ENCODE data around the gene IQCH. TPM values are rescaled to one million over a fixed set of nuclear protein-coding genes. Genes with fewer than 3 reads are reported as not detected.

IQCH gene
- polyA plus RNA-seq, 1 of the 3 experiments (the other 2 are of a cell fraction): 0.81 TPM

- Histone ChIP-seq H3K27me3 (ENCODE audit: insufficient read depth) (no peaks in the 10 kb centered on the region), H3K9me2 (no peaks in the 10 kb centered on the region), H3K4me3 (ENCODE audit: low read depth in 2 of 2, low read length in 1 of 2) (no peak overlapping the region), H3F3A (replicated peaks; ENCODE audit: insufficient read depth) (peaks cover 11% of the 10 kb centered on the region), H3K4me1 (ENCODE audit: control insufficient read depth in 1 of 2, insufficient read depth in 2 of 2, low read depth in 1 of 2, low read length in 1 of 2) (peaks cover 15 to 30% of the 10 kb centered on the region in 2 experiments; a peak in 3 of 4 replicates), H3K36me3 (replicated peaks in 1 of 2; ENCODE audit: control insufficient read depth in 1 of 2, insufficient read depth in 2 of 2, low read length in 1 of 2) (peaks cover 18 to 25% of the 10 kb centered on the region in 2 experiments), H4K20me1 (ENCODE audit: insufficient read depth) (no peaks in the 10 kb centered on the region), H3K9me3 (no peaks in the 10 kb centered on the region), H3K27ac (ENCODE audit: low read depth in 2 of 2, low read length in 1 of 2) (no peak overlapping the region), H3K9ac (no peak overlapping the region), H3K4me2 (no peak overlapping the region), H3K79me2 (ENCODE audit: insufficient read depth) (peaks cover 7% of the 10 kb centered on the region; the same call in 1 of the 2 replicates), H2AFZ (ENCODE audit: low read depth) (no peak overlapping the region)
- ChIA-PET POLR2A (no interaction called here), CTCF (no interaction called here)
- WGBS (ENCODE audit: low lambda C conversion rate): 100% methylated on average over 1 of the region's 1 CpG
- TF ChIP-seq IRF3 (IDR thresholded peaks at IDR 0.05; ENCODE audit: low read depth, low read length) (no peak), SIN3A (IDR thresholded peaks at IDR 0.05; ENCODE audit: borderline replicate concordance, low read depth, low read length) (no peak), EP300 (IDR thresholded peaks at IDR 0.05; ENCODE audit: borderline replicate concordance in 1 of 2, low read depth in 1 of 2, low read length in 1 of 2) (no peak), TCF12 (IDR thresholded peaks at IDR 0.05) (no peak), ZBTB33 (IDR thresholded peaks at IDR 0.05; ENCODE audit: borderline replicate concordance, low read depth) (no peak), CTCF (IDR thresholded peaks at IDR 0.05) (no peak), EZH2phosphoT487 (IDR thresholded peaks at IDR 0.05; ENCODE audit: borderline replicate concordance, low read depth) (no peak), PBX3 (IDR thresholded peaks at IDR 0.05) (no peak), RAD21 (IDR thresholded peaks at IDR 0.05; ENCODE audit: low read length) (no peak), FOXJ3 (CRISPR knock-in tag; IDR thresholded peaks at IDR 0.05) (no peak), NRF1 (IDR thresholded peaks at IDR 0.05; ENCODE audit: low read depth, low read length) (no peak), MEF2A (IDR thresholded peaks at IDR 0.05; ENCODE audit: borderline replicate concordance, low read depth) (no peak), USF2 (IDR thresholded peaks at IDR 0.05; ENCODE audit: borderline replicate concordance, low read depth, low read length) (no peak), ELF1 (IDR thresholded peaks at IDR 0.05) (no peak), REST (IDR thresholded peaks at IDR 0.05; ENCODE audit: low read depth, low read length) (no peak), FOSL2 (IDR thresholded peaks at IDR 0.05; ENCODE audit: borderline replicate concordance, low read depth) (no peak), RCOR1 (IDR thresholded peaks at IDR 0.05; ENCODE audit: low read length) (no peak), TEAD4 (IDR thresholded peaks at IDR 0.05; ENCODE audit: borderline replicate concordance, insufficient read depth) (no peak)
- no peak for DNase-seq
These were observed 296.7 kb downstream of the IQCH start for GRCh38 chr15:67551207-67551743.
